NK-92 (cell line): ENCODE measurements around the gene NHLH1.
A peak's percentile ranks its signal among the peaks of the same experiment; 100 is the strongest.

Experiments used
- DNase-seq: peaks from one replicate; lab custom pipeline; 2025; ENCODE audit not compliant: unreplicated experiment; lab: John Stamatoyannopoulos, UW

The NHLH1 gene

DNA sequence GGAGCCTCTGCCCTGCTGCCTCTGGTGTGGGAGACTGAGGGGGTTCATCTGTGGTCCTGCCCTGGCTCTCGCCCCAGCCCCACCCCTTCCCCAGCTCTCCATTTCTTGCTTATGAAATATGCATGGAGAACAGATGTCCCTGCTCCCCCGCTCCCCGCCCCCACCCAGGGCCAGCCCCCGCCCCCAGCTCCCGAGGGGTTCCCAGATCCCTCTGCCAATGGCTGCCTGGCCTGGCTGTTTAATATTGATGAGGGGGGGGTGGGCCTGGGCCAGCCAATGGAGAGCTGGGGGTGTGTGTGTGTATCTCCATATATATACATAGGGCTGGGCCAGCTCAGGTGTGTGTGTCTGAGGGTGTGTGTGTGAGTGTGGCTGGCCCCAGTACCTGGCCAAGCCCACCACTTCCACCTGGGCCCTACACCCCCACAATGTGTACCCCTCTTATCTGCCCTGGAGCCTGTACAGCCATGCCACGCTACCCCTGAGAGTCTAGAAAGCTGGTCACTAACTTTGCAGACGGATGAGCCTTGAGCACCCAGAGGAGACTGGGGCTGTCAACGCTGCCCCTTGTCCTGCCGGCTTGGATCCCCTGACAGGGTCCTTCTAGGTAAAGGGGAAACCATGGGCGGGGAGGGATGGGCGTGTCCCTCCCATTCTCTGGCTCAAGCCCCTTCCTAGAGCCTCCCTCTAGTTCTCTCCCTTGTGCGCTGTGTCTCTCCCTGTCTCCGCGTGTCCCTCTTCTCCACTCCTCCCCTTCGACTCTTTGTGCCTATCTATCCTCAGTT, at the start of gene NHLH1:
Gene NHLH1, plus strand, starts transcription at position 341 of the 785 bp plus-strand sequence. CDS start 3,661 bp downstream, outside the sequence.
- DNase-seq: no peak

DNA sequence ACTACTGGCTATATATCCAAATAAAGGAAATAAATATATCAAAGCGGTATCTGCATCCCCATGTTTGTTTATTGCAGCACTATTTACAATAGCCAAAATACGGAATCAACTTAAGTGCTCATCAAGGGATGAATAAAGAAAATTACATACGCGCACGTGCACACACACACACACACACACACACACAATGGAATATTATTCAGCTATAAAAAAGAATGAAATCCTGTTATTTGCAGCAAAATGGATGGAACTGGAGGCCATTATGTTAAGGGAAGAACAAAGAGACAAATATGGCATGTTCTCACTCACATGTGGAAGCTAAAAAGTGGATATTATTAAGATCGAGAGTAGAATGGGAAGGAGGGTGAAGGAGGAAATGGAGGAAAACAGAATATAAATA, 44.0 kb upstream of the NHLH1 start:
- no peak for DNase-seq

DNA sequence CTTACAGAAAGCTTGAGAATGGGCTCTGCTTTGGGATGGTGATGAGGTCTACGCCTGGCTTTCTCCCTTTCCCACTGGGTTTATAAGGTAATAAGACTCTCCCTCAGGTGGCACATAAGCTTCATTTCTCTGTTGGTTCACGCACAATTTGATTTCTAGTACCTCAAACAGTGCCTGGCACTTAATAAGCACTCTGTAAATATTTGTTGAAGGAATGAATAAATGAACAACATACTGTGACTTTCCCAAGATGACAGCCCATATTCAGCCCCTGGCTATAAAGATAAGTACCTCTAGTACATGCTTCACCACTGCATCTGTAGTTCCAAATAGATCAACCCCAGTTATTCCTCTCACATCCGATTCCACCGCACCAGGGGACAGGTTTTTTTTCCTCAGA, 41.6 kb upstream of the NHLH1 start:
- no peak for DNase-seq

DNA sequence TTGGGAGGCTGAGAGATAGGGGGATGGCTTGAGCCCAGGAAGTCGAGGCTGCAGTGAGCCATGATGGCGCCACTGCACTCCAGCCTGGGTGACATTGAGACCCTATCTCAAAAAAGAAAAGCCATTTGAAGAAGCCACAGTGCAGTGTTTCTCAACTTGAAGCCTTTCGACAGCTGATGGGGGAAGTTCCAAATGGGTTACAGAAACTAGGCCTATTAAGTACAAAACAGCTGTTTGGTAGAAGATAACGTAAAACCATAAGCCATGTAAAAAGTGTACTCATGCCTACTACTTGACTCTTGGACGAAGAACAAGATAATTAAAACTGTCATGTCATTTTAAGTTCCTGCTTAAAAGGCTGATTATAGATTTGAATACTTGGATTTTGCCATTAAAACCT, 40.5 kb upstream of the NHLH1 start:
- DNase-seq: no peak

DNA sequence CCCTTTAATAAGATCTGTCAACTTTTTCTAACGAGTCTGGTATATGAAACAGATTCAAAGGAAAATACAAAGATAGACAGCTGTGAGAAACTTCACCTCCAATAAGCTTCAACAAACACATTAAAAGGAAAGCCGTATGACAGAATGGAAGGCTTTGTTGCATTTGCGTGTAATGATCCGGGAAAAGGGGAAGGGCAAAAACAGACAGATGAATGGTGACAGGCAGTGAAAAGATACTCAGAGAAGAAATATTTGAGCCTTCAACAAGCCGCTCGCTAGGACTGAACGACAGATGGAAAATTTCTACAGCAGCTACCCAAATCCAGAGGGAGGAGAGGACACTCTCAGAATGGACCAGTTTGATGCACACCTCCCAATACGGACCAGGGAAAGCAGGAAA, 38.7 kb upstream of the NHLH1 start:
- DNase-seq: no peak

DNA sequence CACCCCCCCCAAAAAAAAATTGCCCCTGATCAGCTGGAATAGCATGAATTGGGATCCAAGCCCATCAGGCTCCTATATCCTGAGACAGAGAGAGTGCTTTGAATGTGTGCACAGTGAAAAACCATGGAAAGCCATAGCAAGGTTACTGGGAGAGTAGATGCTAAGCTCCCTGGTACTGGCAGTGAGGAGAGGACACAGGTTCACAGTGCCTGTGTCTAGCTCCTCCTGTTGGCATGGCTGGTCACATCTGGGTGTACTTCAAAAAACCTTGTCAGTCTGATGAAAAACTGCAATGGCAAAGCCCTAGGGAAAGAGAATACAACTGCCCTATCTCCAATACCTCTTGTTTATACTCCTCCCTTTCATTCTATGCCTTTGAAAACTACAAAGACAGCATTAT, 36.8 kb upstream of the NHLH1 start:
- no peak for DNase-seq

DNA sequence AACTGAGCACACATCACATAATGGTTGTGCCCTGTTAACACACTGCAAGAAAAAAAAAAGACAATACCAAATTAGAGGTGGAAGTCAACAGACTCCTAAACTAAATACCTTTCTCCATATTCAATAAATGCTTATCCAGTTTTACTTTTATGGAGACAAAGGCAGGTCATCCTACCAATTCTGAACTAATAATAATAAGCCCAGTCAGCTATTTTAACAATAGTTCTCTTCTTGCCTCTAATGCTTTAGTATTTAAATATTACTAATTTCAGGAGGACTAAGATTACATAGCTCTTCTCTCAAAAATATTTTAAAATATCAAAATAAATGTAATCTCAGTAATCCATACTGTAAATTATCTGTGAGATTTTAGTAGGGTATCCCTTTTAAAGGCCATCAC, 34.4 kb upstream of the NHLH1 start:
- no peak for DNase-seq

DNA sequence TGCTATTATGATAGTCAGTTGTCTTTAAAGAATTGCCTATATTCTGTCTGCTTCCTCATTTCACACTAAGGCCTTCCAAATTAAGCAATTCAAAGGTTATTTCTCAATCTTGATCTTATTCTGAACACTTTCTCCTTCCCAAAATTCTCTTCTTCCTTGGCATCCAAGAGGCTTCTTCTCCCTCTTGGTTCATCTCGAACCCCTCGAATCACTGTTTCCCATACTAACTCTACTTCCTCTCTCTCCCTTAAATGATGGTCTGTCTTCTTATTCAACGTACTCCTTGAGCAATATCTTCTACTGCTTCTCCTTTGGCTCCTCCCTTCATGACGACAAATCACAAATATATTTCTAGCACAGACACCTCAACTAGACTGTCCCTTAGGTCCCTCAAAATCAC, 28.3 kb upstream of the NHLH1 start:
- DNase-seq: no peak

DNA sequence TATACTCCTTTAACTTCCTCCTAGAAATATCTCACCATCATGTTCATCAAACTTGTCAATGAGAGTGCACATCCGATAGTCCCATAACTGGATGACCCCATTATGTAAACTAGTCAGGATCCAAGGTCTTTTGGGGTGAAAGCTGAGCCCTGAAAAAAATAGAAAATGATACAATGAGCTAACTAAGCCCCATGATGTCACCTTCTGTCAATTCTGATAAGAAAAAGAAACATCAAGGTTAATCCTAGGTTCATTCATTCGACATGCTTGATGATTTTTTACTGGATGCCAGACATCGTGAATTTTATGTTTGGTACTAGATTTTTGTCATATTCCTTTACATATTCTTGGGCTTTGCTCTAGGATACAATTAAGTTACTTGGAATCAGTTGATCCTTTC, 26.7 kb upstream of the NHLH1 start:
- DNase-seq: no peak

DNA sequence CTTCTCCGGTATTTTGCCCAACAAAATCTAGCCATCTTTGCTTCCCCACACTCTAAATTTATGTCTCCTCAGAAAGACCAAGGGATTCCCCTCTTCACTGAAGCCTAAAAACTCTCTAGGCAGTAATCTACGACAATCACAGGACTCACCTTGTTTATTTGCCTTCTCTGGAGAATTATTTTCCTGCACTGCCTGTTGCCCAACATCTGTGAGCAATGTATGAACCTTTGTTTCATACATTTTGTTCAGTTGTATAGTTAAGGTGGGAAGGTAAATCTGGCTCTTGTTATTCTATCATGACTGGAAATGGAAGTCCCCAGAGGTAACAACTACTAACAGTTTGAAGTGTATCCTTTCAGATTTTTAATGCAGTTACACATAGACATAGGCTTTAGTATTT, 26.0 kb upstream of the NHLH1 start:
- DNase-seq: no peak

DNA sequence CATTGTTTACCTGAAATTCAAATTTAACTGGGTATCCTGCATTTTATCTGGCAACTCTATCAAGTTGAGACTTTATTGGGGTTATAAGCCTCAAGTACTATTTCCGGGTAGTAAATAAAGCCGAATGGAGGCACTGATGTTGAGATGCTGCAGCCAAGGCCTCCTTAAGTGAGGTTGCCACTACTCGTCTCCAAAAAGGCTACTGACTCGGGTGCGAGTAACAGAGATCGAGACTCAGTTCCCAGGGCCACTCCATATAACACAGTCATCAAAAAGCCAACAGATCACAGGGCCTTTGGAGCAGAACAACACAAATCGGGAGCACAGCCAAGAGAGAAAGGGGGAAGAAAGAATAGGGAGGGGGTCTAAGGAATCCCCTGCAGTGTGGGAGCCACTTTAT, 24.3 kb upstream of the NHLH1 start:
- DNase-seq: no peak

DNA sequence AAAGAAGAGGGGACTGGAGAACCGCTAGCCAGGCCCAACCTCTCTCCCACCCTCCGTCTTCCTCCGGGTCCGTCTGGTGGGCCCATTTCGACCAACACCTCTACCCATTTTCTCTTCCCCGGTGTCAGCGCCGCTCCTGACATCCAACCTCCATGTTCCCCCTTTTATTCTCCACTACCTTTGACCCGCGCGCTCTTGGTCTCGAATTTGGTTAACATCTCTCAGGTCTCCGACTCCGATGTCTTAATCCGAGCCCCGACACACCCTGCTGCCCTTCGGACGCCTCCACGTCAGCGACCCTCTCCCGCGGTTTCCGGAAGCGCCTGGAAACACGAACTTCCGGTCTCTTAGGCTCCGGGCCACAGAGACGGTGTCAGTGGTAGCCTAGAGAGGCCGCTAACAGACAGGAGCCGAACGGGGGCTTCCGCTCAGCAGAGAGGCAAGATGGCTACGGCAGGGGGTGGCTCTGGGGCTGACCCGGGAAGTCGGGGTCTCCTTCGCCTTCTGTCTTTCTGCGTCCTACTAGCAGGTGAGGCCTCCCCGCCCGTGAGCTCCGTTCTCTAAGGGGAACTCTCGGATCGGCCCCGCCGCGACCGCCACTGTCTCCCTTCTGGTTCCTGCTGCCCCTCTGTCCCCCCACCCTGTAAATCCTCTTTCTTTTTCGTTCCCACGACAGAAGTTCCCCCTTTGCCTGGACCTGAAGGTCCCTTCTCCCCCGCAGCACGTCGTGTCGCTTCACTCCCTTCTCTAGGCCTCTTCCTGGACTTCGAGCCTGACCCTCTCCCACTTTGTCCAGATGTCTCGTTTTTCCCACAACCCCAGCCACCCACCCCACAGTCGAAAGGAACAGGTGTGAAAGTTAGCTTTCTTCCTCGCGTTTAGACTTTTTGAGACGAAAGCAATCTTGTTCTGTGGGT, 23.7 kb upstream of the NHLH1 start, which contains the start of the genes COPA and NCSTN:
Gene COPA, minus strand, starts transcription at position 298 of the 917 bp plus-strand sequence. Its CDS starts 80 bp downstream, at position 218.
Gene NCSTN, plus strand, starts transcription at position 431 of the 917 bp plus-strand sequence. Its CDS starts 14 bp downstream, at position 445.
- DNase-seq: peak; percentile 74

DNA sequence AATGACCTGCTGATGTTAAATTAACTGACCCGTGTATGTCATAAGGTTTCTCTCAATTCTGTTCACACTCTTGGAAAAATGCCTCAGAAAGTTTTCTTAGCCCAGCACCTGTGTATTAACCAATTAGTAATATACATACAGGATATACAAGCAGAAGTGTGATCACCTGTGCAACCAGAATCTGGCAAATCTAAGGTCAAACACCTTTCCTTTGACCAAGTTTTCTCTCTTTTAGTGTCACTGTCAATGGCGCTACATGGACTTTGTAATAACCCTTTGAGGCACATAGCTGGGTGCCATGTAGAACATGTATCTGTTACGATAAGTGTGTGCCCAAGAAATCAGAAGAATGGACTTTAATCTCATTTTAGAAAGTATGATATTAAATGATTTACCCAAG, 22.6 kb upstream of the NHLH1 start:
- no peak for DNase-seq

DNA sequence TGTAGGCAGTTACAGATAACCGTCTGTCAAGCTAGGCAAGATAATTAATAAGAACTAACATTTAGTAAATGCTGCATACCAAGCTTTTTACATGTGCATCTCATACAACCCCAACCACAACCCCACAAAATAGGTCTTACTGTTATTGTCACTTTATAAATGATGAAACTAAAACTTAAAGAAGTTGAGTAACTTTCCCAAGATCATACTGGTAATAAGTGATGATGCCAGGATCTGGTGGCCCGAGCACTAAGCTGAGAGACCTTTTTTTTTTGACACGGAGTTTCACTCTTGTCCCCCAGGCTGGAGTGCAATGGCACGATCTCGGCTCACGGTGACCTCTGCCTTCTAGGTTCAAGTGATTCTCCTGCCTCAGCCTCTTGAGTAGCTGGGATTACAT, 21.9 kb upstream of the NHLH1 start:
- no peak for DNase-seq

DNA sequence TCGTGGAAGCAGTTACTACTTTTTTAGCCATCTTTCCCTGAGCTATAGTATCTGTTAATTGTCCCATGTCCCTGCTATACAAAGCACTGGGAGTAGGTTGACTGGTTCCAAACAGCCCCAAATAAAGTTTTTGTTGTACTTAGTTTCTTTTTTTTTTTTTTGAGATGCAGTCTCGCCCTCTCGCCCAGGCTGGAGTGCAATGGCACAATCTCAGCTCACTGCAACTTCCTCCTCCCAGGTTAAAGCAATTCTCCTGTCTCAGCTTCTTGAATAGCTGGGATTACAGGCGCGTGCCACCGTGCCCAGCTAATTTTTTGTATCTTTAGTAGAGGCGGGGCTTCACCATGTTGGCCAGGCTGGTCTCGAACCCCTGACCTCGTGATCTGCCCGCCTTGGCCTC, 20.4 kb upstream of the NHLH1 start:
- no peak for DNase-seq

DNA sequence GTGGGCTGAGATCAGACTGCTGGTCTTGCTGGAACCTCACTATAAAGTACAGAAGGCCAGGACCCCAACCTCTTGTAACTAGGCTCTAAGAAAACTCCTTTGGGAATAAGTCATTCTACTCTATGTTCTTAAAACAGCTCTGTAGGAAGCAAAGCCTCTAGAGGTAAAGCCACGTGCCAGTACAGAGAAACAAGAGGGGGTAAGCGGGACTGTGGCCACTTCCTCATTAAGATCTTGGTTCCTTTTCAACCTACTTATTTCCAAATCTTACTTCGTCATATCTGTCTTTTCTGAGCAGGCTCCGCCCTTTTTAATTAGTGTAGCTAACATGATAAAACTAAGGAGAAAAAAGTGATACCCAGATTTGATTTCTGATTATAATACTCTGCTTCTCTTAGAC, 19.9 kb upstream of the NHLH1 start:
- no peak for DNase-seq

DNA sequence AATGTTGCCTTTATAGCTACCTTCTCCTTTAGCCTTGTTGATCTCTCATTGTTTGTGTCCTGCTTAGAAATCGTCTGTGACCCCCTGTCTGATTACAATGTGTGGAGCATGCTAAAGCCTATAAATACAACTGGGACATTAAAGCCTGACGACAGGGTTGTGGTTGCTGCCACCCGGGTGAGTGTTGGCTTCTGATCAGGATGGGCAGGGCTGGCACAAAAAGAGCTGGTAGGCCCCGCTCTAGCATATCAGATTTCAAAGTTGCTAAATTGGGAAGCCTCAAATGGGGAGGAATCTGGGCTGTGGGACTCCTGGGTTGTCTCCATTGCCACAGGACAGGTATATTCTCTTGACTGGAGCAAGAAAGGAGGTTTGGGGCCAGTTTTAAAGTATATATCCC, 15.2 kb upstream of the NHLH1 start:
- DNase-seq: no peak

DNA sequence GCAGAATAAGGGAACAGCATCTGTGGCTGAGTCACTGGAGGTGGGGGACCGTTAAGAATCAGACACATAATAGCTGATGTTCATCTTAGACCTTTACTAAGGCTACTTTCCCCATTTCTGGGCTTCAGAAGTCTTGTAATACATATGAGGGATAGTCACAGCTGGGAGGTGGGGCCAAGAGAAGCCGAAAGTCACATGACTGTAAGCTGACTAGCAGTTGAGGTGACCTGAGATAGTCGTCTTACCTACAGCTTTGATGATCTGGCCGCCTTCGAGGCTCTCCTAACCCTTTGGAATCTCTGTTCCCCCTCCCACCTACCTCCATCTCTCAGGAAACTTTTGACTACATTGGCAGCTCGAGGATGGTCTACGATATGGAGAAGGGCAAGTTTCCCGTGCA, 14.3 kb upstream of the NHLH1 start:
- DNase-seq: no peak

DNA sequence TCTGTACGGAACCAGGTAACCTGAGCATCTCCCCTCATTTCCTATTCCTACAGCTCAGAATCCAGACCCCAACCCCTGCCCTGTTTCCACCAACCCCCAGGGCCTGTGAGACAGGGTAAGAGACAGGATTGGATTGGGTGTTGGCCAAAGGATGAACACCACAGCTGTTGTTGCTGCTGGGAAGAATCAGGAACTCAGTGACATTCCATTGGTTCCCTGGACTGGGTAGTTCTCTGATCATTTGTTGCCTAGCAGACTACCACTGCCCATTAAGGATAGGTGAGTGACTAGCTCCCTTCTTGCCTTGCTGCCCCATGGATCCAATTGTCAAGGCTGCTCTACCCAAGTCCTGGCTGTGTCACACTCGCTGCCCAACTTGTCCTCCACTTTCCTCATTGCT, 13.6 kb upstream of the NHLH1 start:
- DNase-seq: no peak

DNA sequence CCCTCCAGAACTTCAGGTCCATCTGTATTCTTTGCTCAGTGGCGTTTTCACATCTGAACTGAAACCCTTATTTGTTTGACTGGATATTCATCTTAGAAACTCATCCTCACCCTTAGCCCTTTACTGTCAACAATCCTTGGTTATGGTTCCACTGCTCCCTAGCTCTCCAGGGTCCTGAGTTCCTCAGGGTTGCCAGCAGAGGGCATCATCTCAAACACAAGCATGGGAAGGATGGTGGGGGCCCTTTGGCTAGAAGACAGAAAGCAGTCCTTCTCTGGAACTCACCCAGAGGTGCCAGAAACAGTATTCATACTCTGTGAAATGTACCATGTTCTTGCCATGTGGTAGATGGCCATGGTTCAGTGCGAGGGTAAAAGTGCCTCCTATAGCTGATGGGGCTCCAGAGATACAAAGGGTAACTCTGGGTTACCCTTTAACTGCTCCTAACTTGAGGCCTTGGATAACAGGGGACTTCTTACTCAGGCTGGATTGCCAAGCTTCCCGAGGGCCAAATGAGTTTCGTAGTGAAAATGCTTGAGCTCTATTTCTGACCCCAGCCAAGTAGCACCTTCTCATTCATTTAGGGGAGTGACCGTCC, 12.4 kb upstream of the NHLH1 start:
- DNase-seq: no peak

DNA sequence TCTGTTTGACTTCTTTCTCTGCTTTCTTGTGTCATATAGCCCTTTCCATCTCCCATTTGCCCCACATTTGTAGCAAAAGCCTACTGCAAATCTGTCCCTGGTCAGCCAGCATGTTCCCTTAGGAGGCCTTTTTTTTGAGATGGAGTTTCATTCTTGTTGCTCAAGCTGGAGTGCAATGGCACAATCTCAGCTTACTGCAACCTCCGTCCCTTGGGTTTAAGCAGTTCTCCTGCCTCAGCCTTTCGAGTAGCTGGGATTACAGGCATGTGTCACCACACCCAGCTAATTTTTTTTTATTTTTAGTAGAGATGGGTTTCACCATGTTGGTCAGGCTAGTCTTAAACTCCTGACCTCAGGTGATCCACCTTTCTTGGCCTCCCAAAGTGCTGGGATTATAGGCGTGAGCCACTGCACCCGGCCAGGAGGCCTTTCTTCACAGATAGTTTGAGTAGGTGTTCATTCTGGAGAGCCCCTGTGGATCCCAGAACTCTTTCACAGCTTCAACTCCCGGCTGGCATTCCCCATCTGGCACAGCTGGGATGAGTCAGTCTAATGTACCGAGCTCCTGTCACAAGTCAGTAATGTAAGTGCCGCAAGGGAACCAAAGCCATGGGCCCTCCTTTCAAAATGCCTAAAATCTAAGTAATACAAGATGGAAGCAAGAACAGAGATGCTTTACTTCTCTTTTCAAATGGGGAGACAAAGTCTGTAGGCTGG, 9.4 kb upstream of the NHLH1 start:
- no peak for DNase-seq
